Measurements from ENCODE around the gene PARD3.

DNA sequence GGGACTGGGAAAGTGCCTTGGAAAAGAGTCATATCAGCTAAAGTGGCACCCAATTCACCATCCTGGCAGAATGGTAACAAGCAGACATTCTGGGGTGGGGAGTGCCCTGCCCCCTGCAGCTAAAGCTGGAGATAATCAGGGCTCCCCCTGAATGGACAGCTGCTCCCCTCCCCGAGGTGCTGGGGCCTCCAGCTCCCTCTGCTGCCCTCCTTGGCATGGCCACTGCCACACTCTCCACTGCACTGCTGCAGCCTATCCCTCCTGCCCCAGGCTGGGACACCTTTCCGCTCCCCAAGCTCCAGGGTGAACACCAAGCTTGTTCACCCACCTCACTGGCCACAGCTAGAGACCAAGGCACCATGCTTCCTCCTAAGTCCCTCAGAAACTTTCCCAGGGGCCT is 9.8 kb upstream of the PARD3 start:
- no peak for TF ChIP-seq EZH2 (IDR thresholded peaks at IDR 0.05; ENCODE audit: low read length, unreplicated experiment)
- TF ChIP-seq, protein P1, sequence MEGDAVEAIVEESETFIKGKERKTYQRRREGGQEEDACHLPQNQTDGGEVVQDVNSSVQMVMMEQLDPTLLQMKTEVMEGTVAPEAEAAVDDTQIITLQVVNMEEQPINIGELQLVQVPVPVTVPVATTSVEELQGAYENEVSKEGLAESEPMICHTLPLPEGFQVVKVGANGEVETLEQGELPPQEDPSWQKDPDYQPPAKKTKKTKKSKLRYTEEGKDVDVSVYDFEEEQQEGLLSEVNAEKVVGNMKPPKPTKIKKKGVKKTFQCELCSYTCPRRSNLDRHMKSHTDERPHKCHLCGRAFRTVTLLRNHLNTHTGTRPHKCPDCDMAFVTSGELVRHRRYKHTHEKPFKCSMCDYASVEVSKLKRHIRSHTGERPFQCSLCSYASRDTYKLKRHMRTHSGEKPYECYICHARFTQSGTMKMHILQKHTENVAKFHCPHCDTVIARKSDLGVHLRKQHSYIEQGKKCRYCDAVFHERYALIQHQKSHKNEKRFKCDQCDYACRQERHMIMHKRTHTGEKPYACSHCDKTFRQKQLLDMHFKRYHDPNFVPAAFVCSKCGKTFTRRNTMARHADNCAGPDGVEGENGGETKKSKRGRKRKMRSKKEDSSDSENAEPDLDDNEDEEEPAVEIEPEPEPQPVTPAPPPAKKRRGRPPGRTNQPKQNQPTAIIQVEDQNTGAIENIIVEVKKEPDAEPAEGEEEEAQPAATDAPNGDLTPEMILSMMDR (conservative IDR thresholded peaks at IDR 0.05; ENCODE audit: low read depth, low read length), result peak; percentile 74
- no peak for TF ChIP-seq EZH2phosphoT487 (IDR thresholded peaks at IDR 0.05; ENCODE audit: borderline replicate concordance, low read length)
